ENCODE data around the gene RIN1. TPM values are rescaled to one million over a fixed set of nuclear protein-coding genes. Genes with fewer than 3 reads are reported as not detected.

Gene RIN1
- total and polyA plus RNA-seq, 2 of the 13 experiments (the other 11 are each of a cell fraction or from before 2014, with no cell fraction given): 2.4 to 4.1 TPM

- TF ChIP-seq MXI1 (IDR thresholded peaks at IDR 0.05; ENCODE audit: borderline replicate concordance, low read depth, low read length) (0 out of 3 replicates have a peak, but pooled peaks have one; percentile 25), SSRP1 (CRISPR knock-in tag; IDR thresholded peaks at IDR 0.05) (0 out of 2 replicates have a peak, but pooled peaks have one; percentile 91), PRDM10 (CRISPR knock-in tag; IDR thresholded peaks at IDR 0.05; ENCODE audit: low read depth) (0 out of 2 replicates have a peak, but pooled peaks have one; percentile 23), POLR2AphosphoS2 (IDR thresholded peaks at IDR 0.05; ENCODE audit: low read depth, low read length) (no peak), ZNF788 (CRISPR knock-in tag; IDR thresholded peaks at IDR 0.05; ENCODE audit: borderline replicate concordance) (0 out of 2 replicates have a peak, but pooled peaks have one; percentile 13), ARID2 (CRISPR knock-in tag; IDR thresholded peaks at IDR 0.05; ENCODE audit: borderline replicate concordance) (peak; percentile 46; the same call in 1 of the 2 replicates), NCOA5 (CRISPR knock-in tag; IDR thresholded peaks at IDR 0.05) (no peak), SNAPC4 (CRISPR knock-in tag; IDR thresholded peaks at IDR 0.05) (no peak), SALL1 (CRISPR knock-in tag; IDR thresholded peaks at IDR 0.05) (peak; percentile 75), ZBTB34 (CRISPR knock-in tag; IDR thresholded peaks at IDR 0.05) (no peak), ZNF792 (CRISPR knock-in tag; IDR thresholded peaks at IDR 0.05) (peak; percentile 55; the same call in 1 of the 2 replicates), ZFP36 (IDR thresholded peaks at IDR 0.05; ENCODE audit: borderline replicate concordance, low read depth, low read length, partially characterized antibody) (no peak), RCOR2 (CRISPR knock-in tag; IDR thresholded peaks at IDR 0.05) (peak; percentile 58; the same call in 1 of the 2 replicates), ZBTB3 (CRISPR knock-in tag; IDR thresholded peaks at IDR 0.05; ENCODE audit: borderline replicate concordance, low read depth) (no peak), HDAC1 (CRISPR knock-in tag; IDR thresholded peaks at IDR 0.05) (peak; percentile 15; the same call in 1 of the 2 replicates), PPARG (CRISPR knock-in tag; conservative IDR thresholded peaks at IDR 0.05) (no peak; the same call in 1 of the 2 replicates), JUNB (CRISPR knock-in tag; IDR thresholded peaks at IDR 0.05; ENCODE audit: borderline replicate concordance) (no peak)
Measured at GRCh38 chr11:66347425-66348276, 11.4 kb upstream of the RIN1 start, which contains the start of gene B4GAT1 (continued).

Measured in HepG2 (cell line).